ENCODE results near the gene EHD2. TPM values are rescaled to one million over a fixed set of nuclear protein-coding genes. Genes with fewer than 3 reads are reported as not detected.

EHD2 gene
- total RNA-seq, 1 experiment from 2014 or later: 60.5 TPM

DNA sequence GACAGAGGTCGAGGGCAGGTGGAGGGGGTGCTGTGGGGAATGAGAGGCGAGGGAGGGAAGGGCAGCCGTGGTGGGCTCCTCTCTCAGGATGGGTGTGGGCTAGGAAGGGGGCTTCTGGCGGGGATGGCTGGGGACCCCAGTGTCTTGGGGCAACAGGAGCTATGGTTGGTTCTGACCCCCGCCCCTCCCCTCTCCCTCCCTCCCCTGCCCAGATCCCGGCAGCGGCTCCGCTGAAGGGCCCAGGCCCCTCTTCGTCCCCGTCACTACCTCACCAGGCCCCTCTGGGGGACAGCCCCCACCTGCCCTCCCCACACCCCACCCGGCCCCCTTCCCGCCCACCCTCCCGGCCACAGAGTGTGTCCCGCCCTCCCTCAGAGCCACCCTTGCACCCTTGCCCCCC lies 19.3 kb upstream of the EHD2 start:
- POLR2A ChIA-PET: interaction anchor here (0.6 kb wide), 1 partner anchor 834 kb away, joined by 3 read pairs; no protein-coding TSS in a partner anchor

More for the DNA sequence above, 19.3 kb upstream of the EHD2 start:
- Histone ChIP-seq H3K4me1 (ENCODE audit: control insufficient read depth in 1 of 2, insufficient read depth in 2 of 2, low read length in 2 of 2) (peaks cover 3 to 6% of the 10 kb centered on the region in 2 experiments; a peak in 3 of 4 replicates), H3K9ac (ENCODE audit: low read length) (no peak overlapping the region), H3K4me2 (ENCODE audit: low read length) (no peak overlapping the region), H3K79me2 (ENCODE audit: insufficient read depth, low read length) (no peaks in the 10 kb centered on the region), H4K20me1 (ENCODE audit: insufficient read depth) (no peaks in the 10 kb centered on the region), H3K27me3 (ENCODE audit: insufficient read depth, low read length) (no peaks in the 10 kb centered on the region), H2AFZ (ENCODE audit: low read depth, low read length, poor library complexity, severe bottlenecking) (no peak overlapping the region), H3K9me3 (ENCODE audit: control insufficient read depth in 1 of 2, insufficient read depth in 1 of 2, low read depth in 1 of 2, low read length in 2 of 2) (no peaks in the 10 kb centered on the region), H3K4me3 (replicated peaks in 1 of 2; ENCODE audit: low read depth in 1 of 2, low read length in 2 of 2) (no peak overlapping the region), H3K27ac (ENCODE audit: low read depth, low read length) (no peak overlapping the region), H3K9me2 (ENCODE audit: insufficient read depth) (no peaks in the 10 kb centered on the region), H3K36me3 (ENCODE audit: control insufficient read depth in 1 of 2, insufficient read depth in 2 of 2, low read length in 2 of 2) (peaks cover 0 to 3% of the 10 kb centered on the region in 2 experiments; a peak in 2 of 4 replicates)
- TF ChIP-seq POLR2AphosphoS5 (IDR thresholded peaks at IDR 0.05; ENCODE audit: low read depth, low read length) (no peak), ZFX (IDR thresholded peaks at IDR 0.05) (no peak), ATF3 (IDR thresholded peaks at IDR 0.05) (no peak), ZNF274 (IDR thresholded peaks at IDR 0.05; ENCODE audit: low read depth, low read length) (no peak), EZH2 (IDR thresholded peaks at IDR 0.05) (no peak)
- TF ChIP-seq, protein P1, sequence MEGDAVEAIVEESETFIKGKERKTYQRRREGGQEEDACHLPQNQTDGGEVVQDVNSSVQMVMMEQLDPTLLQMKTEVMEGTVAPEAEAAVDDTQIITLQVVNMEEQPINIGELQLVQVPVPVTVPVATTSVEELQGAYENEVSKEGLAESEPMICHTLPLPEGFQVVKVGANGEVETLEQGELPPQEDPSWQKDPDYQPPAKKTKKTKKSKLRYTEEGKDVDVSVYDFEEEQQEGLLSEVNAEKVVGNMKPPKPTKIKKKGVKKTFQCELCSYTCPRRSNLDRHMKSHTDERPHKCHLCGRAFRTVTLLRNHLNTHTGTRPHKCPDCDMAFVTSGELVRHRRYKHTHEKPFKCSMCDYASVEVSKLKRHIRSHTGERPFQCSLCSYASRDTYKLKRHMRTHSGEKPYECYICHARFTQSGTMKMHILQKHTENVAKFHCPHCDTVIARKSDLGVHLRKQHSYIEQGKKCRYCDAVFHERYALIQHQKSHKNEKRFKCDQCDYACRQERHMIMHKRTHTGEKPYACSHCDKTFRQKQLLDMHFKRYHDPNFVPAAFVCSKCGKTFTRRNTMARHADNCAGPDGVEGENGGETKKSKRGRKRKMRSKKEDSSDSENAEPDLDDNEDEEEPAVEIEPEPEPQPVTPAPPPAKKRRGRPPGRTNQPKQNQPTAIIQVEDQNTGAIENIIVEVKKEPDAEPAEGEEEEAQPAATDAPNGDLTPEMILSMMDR (IDR thresholded peaks at IDR 0.05 in 2 of 3, conservative IDR thresholded peaks at IDR 0.05 in 1 of 3; ENCODE audit: borderline replicate concordance in 1 of 3, insufficient read depth in 1 of 3, low read depth in 2 of 3, low read length in 2 of 3): no peak
- CTCF ChIA-PET: no interaction called here
- no TSS peak for BruUV-seq (replicated peaks)
- DNase-seq (ENCODE audit: low read depth, low spot score) (no peak), ATAC-seq (no peak)
- RAD21 ChIA-PET (ENCODE audit: low non-redundant PET in 1 of 2, low total read pairs in 2 of 2, uncharacterized antibody in 2 of 2, unreplicated experiment in 2 of 2): interaction anchor here in 1 of 2 experiments (0.6 kb wide), 1 partner anchor 68 kb away, joined by 4 read pairs; no protein-coding TSS in a partner anchor
- intact Hi-C loops (cut with micrococcal nuclease): loop anchor here (10.0 kb wide), 1 partner anchor 399 kb away; no protein-coding TSS in a partner anchor

All from HCT116 (cell line).